ENCODE results near the gene HOXC6. TPM values are rescaled to one million over a fixed set of nuclear protein-coding genes. Genes with fewer than 3 reads are reported as not detected.
A peak's percentile ranks its signal among the peaks of the same experiment; 100 is the strongest.

Gene HOXC6
- total and polyA plus RNA-seq, 2 of the 8 experiments (the other 6 are each of a cell fraction or from before 2014, with no cell fraction given): not detected

GRCh38 chr12:54004063-54004840, 24.0 kb upstream of the HOXC6 start:
- POLR2A ChIA-PET (ENCODE audit: partially characterized antibody): interaction anchor here (0.9 kb wide), 1 partner anchor 16 kb away, joined by 3 read pairs; no protein-coding TSS in a partner anchor
- TF ChIP-seq EZH2 (IDR thresholded peaks at IDR 0.05; ENCODE audit: low read depth, low read length, severe bottlenecking) (peak; percentile 96), NRF1 (IDR thresholded peaks at IDR 0.05; ENCODE audit: low read depth, low read length) (no peak), E2F6 (IDR thresholded peaks at IDR 0.05) (no peak), SIN3A (conservative IDR thresholded peaks at IDR 0.05 in 1 of 2, IDR thresholded peaks at IDR 0.05 in 1 of 2; ENCODE audit: low read depth in 1 of 2, low read length in 2 of 2) (no peak), SUZ12 (IDR thresholded peaks at IDR 0.05; ENCODE audit: low read length) (peak; percentile 93), RNF2 (IDR thresholded peaks at IDR 0.05; ENCODE audit: borderline replicate concordance, low read depth, low read length, missing control alignments, poor library complexity, severe bottlenecking) (peak; percentile 53), CHD1 (IDR thresholded peaks at IDR 0.05; ENCODE audit: low read depth, low read length) (no peak), YY1 (IDR thresholded peaks at IDR 0.05; ENCODE audit: low read depth, low read length) (no peak), CHD2 (IDR thresholded peaks at IDR 0.05; ENCODE audit: low read length) (no peak), RAD21 (IDR thresholded peaks at IDR 0.05 in 1 of 2, conservative IDR thresholded peaks at IDR 0.05 in 1 of 2; ENCODE audit: low read depth in 2 of 2, low read length in 2 of 2) (0 out of 4 replicates have a peak, but pooled peaks of 1 of the 2 experiments have one; percentile 11)

More at GRCh38 chr12:54004063-54004840, 24.0 kb upstream of the HOXC6 start:
- peaks cover 97 to 100% (median 100%) of the 10 kb centered on the region in 4 experiments for H3K27me3 ChIP-seq (replicated peaks in 1 of 4; ENCODE audit: control insufficient read depth in 3 of 4, extremely low read depth in 1 of 4, insufficient read depth in 3 of 4, low read length in 3 of 4)
- FAIRE-seq (no peak), DNase-seq (ENCODE audit: low read depth in 1 of 2, low spot score in 2 of 2) (no peak)
- no peak overlapping the region for H2BK5ac ChIP-seq (ENCODE audit: low read depth, low read length)
- H4K5ac ChIP-seq (ENCODE audit: insufficient read length, low read depth, low read length): no peak overlapping the region
- CTCF ChIA-PET (ENCODE audit: partially characterized antibody): interaction anchor here (1.0 to 11.3 kb wide), 17 partner anchors 9 to 375 kb away, joined by 3 to 172 read pairs (median 10); partner anchors contain the start of genes HOXC10, HOXC5, HOXC6 and SMUG1
- no peak overlapping the region for H3K23ac ChIP-seq (ENCODE audit: insufficient read length)
- no peak overlapping the region for H2AFZ ChIP-seq (ENCODE audit: low read length)
- no peak overlapping the region for H3K9ac ChIP-seq (replicated peaks in 1 of 4; ENCODE audit: extremely low read depth in 1 of 4, low read depth in 3 of 4, low read length in 3 of 4)
- H3K79me1 ChIP-seq (ENCODE audit: low read depth, low read length): no peaks in the 10 kb centered on the region
- no peak overlapping the region for H2BK15ac ChIP-seq (ENCODE audit: low read length)
- H3K4me1 ChIP-seq (replicated peaks in 1 of 4; ENCODE audit: control insufficient read depth in 3 of 4, insufficient read depth in 4 of 4, low read length in 3 of 4): peaks cover 0 to 9% (median 2%) of the 10 kb centered on the region in 4 experiments; a peak in 4 of 7 replicates
- WGBS, 2 experiments (ENCODE audit: extremely low coverage in 1 of 2, insufficient coverage in 1 of 2, insufficient read length in 1 of 2, insufficient replicate concordance in 2 of 2, low coverage in 1 of 2, low lambda C conversion rate in 2 of 2, missing lambda C conversion rate in 1 of 2): 38% methylated on average over 20 of the region's 20 CpGs; no CpG with 5 or more reads in 1 of the 2 experiments
- H2BK120ac ChIP-seq (replicated peaks; ENCODE audit: low read depth, low read length): no peak overlapping the region
- no peak overlapping the region for H3K27ac ChIP-seq (ENCODE audit: low read depth, low read length)
- no peak overlapping the region for H2BK12ac ChIP-seq (ENCODE audit: low read depth, low read length)
- H4K8ac ChIP-seq (ENCODE audit: extremely low read depth, insufficient read depth, low read length): no peak overlapping the region
- H3K4me3 ChIP-seq (ENCODE audit: extremely low read depth in 1 of 4, insufficient read depth in 2 of 4, low read depth in 3 of 4, low read length in 4 of 4): no peak overlapping the region
- peaks cover 0 to 31% of the 10 kb centered on the region in 2 experiments for H4K20me1 ChIP-seq (replicated peaks in 1 of 2; ENCODE audit: control insufficient read depth in 1 of 2, insufficient read depth in 2 of 2, low read length in 2 of 2)
- H2AK5ac ChIP-seq (ENCODE audit: low read depth, low read length): no peak overlapping the region
- H3K56ac ChIP-seq (replicated peaks; ENCODE audit: insufficient read length, low read depth, low read length): no peak overlapping the region
- H3K79me2 ChIP-seq (ENCODE audit: control insufficient read depth in 1 of 2, insufficient read depth in 2 of 2, low read length in 2 of 2): no peaks in the 10 kb centered on the region
- peaks cover 2% of the 10 kb centered on the region; the same call in 1 of the 2 replicates for H3K23me2 ChIP-seq (ENCODE audit: low read depth, low read length)
- H3K4ac ChIP-seq (replicated peaks; ENCODE audit: insufficient read length, low read depth, low read length): no peak overlapping the region
- no peak overlapping the region for H2BK20ac ChIP-seq (ENCODE audit: low read length)
- H3K18ac ChIP-seq (ENCODE audit: extremely low read depth, low read length): no peak overlapping the region
- H3K9me3 ChIP-seq (ENCODE audit: insufficient read depth in 2 of 2, low read depth in 1 of 2, low read length in 1 of 2): no peaks in the 10 kb centered on the region
- H3K4me2 ChIP-seq (ENCODE audit: insufficient read depth in 1 of 2, low read depth in 2 of 2, low read length in 2 of 2): no peak overlapping the region
- peaks cover 0 to 2% (median 0%) of the 10 kb centered on the region in 4 experiments; a peak in 1 of 8 replicates for H3K36me3 ChIP-seq (ENCODE audit: control insufficient read depth in 2 of 4, insufficient read depth in 4 of 4, low read length in 3 of 4)
- H3K14ac ChIP-seq (ENCODE audit: insufficient read length): no peak overlapping the region
- no peak overlapping the region for H4K91ac ChIP-seq (replicated peaks; ENCODE audit: insufficient read length, low read length)

Data from H1 (cell line).